GM18873 (cell line): ENCODE measurements around the gene FOXP3.

ENCODE experiments used
- ATAC-seq: cut with Tn5 transposase; IDR thresholded peaks from one replicate; pipeline ENCODE4 v1.9.1; 2021; ENCODE audit warnings: mild to moderate bottlenecking, moderate library complexity, moderate number of reproducible peaks; ENCODE audit not compliant: unreplicated experiment, low FRiP score

Gene FOXP3

GRCh38 chrX:49276671-49277534 lies 12.4 kb upstream of the FOXP3 start:
- no peak for ATAC-seq

DNA sequence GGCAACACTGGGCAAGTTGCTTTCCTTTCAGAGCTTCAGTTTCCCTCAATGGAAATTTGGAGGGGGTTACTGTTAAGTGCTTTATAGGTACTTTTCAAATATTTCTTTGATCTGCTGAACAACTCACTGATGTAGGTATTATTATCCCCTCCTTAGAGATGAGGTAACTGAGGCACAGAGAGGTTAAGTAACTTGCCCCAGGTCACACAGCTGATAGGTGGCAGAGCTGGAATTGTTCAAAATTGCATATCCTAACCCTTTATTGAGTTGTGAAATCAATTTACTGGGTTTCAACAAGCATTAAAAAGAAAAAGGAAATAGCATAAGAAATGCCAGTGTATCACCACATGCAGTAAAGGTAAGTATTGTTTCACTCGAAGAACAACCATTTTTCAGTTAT lies 11.7 kb upstream of the FOXP3 start:
- no peak for ATAC-seq

GRCh38 chrX:49273181-49273727 lies 8.7 kb upstream of the FOXP3 start:
- no peak for ATAC-seq

DNA sequence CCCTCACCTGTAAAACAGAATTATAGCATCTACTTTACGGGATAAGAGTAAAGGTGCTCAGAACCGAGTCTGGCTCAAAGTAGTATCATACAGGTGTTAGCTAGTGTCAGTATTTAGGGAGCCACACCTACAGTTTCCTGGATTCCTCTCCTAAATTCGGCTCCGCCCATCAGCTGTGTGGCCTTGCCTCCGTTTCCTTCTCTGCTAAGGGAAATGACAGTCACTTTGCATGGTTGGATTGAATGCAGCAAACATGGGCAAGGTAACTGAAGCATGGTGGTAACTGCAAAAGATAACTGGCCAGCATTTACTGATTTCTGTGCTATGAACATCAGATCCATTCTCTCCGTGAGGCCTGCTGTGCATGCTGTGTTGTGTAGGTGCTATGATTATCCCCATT lies 7.9 kb upstream of the FOXP3 start:
- ATAC-seq: no peak

GRCh38 chrX:49271341-49271740 lies 6.8 kb upstream of the FOXP3 start:
- ATAC-seq: no peak

GRCh38 chrX:49270249-49270921 lies 5.9 kb upstream of the FOXP3 start:
- ATAC-seq: no peak

- ATAC-seq: no peak
Measured at GRCh38 chrX:49269767-49270248, 5.3 kb upstream of the FOXP3 start, which contains the start of gene PPP1R3F. TSS of gene PPP1R3F (plus strand) at chrX:49269793. CDS start at chrX:49269870, 77 bp downstream.

DNA sequence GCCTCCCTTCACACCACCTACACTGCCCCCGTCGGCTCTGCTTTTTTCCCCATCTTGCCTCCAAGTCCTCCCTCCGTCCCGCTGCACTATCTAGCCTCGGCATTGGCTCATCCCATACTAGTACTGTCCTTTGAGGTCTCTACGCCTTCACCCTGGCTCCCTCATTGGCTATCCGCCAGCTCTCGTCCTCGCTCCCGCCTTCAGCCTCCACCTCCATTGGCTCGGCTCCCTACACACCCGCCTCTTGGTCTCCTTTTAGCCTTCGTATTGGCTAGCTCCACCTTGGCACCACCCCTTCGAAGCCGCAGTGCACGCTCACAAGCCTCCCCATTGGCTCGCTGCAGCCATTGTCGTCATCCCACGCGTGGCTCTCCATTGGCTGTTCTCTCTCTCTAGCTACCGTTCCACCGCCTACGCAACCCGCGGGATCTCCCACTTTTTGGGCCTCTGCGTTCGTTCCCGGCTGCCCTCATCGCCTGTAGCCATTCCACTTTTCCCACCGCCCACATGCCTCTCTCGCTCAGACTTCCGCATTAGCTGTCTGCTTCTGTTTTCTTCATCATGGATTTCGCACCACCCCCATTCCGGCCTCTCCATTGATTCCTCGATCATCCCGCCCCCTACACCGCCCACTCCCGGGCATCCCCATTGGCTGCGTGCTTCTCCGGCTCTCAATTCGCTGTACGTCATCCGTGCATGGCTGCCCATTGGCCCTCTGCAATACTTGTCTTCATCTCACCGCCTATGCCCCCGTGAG lies 4.7 kb upstream of the FOXP3 start:
- ATAC-seq: peak; percentile 90

- no peak for ATAC-seq
Measured at GRCh38 chrX:49268702-49269009, 4.1 kb upstream of the FOXP3 start.

GRCh38 chrX:49266523-49267445 lies 2.3 kb upstream of the FOXP3 start:
- no peak for ATAC-seq

- ATAC-seq: no peak
Measured at GRCh38 chrX:49263631-49264030, 879 bp downstream of the FOXP3 start.

- no peak for ATAC-seq
Measured at GRCh38 chrX:49262603-49263002, 1.9 kb downstream of the FOXP3 start.

GRCh38 chrX:49260221-49260985 lies 4.1 kb downstream of the FOXP3 start:
- no peak for ATAC-seq

DNA sequence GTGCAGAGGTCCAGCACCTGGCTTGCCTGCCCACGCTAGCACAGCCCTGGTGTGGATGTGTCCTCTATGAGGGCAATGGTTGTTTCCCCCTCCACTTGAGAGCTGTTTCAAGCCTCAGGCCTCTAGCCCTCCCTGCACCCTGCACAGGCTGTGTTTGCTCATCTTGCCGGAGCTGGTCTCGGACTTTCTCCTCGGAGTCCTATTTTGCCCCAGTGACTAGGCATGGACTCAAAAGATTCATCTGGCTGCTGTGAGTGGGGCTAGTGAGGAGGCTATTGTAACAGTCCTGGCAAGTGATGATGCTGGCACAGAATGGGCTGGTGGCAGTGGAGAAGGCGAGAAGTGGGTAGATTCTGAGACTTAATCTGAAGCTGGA lies 5.8 kb downstream of the FOXP3 start:
- no peak for ATAC-seq

DNA sequence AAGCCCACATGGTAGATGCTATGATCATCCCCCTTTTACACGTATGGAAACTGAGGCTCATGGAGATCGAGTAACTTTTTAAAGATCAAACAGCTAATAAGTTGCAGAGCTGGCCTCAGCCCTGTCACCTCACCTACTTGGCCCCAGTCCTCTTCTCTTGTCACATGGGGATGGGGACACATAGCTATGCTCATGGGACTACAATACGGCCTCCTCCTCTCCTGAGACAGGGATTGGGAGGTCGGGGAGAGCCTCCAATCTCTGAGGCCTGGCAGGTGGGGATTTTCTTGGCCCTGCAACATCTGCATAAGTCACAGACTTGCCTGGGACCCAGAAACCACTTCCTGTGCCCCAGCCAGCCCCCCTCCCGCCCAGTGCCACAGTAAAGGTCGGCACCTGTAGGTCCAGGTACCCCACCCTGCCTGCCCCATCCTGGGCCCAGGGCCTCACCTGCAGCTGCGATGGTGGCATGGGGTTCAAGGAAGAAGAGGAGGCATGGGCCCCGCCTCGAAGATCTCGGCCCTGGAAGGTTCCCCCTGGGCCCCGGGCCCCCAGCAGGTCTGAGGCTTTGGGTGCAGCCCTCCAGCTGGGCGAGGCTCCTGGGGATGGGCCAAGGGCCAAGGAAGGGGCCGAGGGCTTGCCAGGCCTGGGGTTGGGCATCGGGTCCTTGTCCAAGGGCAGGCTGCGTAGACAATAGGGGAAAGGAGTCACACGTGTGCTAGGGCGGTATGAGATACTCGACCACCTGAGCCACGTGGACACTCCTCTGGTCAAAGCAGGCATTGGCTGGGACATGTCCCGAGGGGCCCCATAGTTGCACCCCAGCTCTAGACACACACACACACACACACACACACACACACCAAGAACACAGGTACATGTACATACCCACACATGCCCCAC lies 6.4 kb downstream of the FOXP3 start:
- no peak for ATAC-seq

- no peak for ATAC-seq
Measured at GRCh38 chrX:49257074-49257790, 7.3 kb downstream of the FOXP3 start.

- ATAC-seq: no peak
Measured at GRCh38 chrX:49256268-49256995, 8.1 kb downstream of the FOXP3 start.
